MM.1S (cell line): ENCODE results near the gene KCNIP3.

Source experiments
- DNase-seq: peaks from one replicate; pipeline ENCODE4 v3.0.0-alpha.2; 2015
- H2AFZ ChIP-seq: fragments of 300-600 bp; sonication (generic); 2 replicates; pipeline ENCODE4 v1.6.0; 2016; ENCODE audit warnings: antibody characterized with exemption, low read length
- H3F3A ChIP-seq: fragments of 300-600 bp; sonication (generic); 2 replicates; pipeline ENCODE4 v1.6.1; 2016; ENCODE audit warnings: mild to moderate bottlenecking, antibody characterized with exemption, low read length, moderate library complexity, mixed read lengths; ENCODE audit not compliant: insufficient read depth
- H3K27ac ChIP-seq: fragments of 300-600 bp; sonication (generic); 2 replicates; pipeline ENCODE4 v1.5.1; 2016; ENCODE audit warnings: mild to moderate bottlenecking, low read length
- H3K27me3 ChIP-seq: fragments of 300-600 bp; sonication (generic); replicated peaks from 2 replicates; pipeline ENCODE4 v1.6.0; 2016; ENCODE audit warnings: low read length; ENCODE audit not compliant: insufficient read depth
- H3K36me3 ChIP-seq: fragments of 300-600 bp; sonication (generic); replicated peaks from 2 replicates; pipeline ENCODE4 v1.6.1; 2016; ENCODE audit warnings: mild to moderate bottlenecking, low read length, mixed read lengths; ENCODE audit not compliant: insufficient read depth
- H3K4me1 ChIP-seq: fragments of 300-600 bp; sonication (generic); 2 replicates; pipeline ENCODE4 v1.6.1; 2016; ENCODE audit warnings: low read length, mixed read lengths
- H3K4me2 ChIP-seq: fragments of 300-600 bp; sonication (generic); 2 replicates; pipeline ENCODE4 v1.6.0; 2016; ENCODE audit warnings: low read depth, low read length
- H3K4me3 ChIP-seq: fragments of 300-600 bp; sonication (generic); 2 replicates; pipeline ENCODE4 v1.5.1; 2016; ENCODE audit warnings: low read length, mixed read lengths
- H3K79me2 ChIP-seq: fragments of 300-600 bp; sonication (generic); 2 replicates; pipeline ENCODE4 v1.6.1; 2016; ENCODE audit warnings: mixed run types, low read length, mixed read lengths
- H3K9ac ChIP-seq: fragments of 300-600 bp; sonication (generic); 2 replicates; pipeline ENCODE4 v1.6.1; 2016; ENCODE audit warnings: low read length, mixed read lengths
- H3K9me2 ChIP-seq: fragments of 300-600 bp; sonication (generic); replicated peaks from 2 replicates; pipeline ENCODE4 v1.6.1; 2016; ENCODE audit warnings: mild to moderate bottlenecking, low read length, mixed read lengths; ENCODE audit not compliant: insufficient read depth
- H3K9me3 ChIP-seq: fragments of 300-600 bp; sonication (generic); replicated peaks from 2 replicates; pipeline ENCODE4 v1.6.1; 2016; ENCODE audit warnings: mild to moderate bottlenecking, low read length, mixed read lengths; ENCODE audit not compliant: insufficient read depth
- H4K20me1 ChIP-seq: fragments of 300-600 bp; sonication (generic); 2 replicates; pipeline ENCODE4 v1.6.1; 2016; ENCODE audit warnings: mild to moderate bottlenecking, low read length, moderate library complexity, mixed read lengths; ENCODE audit not compliant: insufficient read depth
- EZH2 ChIP-seq: fragments of 300-600 bp; sonication (generic); optimal IDR thresholded peaks from 2 replicates; pipeline ENCODE3; 2017; ENCODE audit warnings: low read depth, mild to moderate bottlenecking, antibody characterized with exemption, low read length, mixed read lengths
- EZH2phosphoT487 ChIP-seq: fragments of 300-600 bp; sonication (generic); IDR thresholded peaks from 2 replicates; pipeline ENCODE4 v1.6.1; 2018; ENCODE audit warnings: antibody characterized with exemption, low read length
- TF ChIP-seq, protein P1 (sequence below): fragments of 300-600 bp; sonication (generic); IDR thresholded peaks from 2 replicates; pipeline ENCODE4 v1.5.1; 2016; ENCODE audit warnings: antibody characterized with exemption, low read length, mixed read lengths

Gene KCNIP3

DNA sequence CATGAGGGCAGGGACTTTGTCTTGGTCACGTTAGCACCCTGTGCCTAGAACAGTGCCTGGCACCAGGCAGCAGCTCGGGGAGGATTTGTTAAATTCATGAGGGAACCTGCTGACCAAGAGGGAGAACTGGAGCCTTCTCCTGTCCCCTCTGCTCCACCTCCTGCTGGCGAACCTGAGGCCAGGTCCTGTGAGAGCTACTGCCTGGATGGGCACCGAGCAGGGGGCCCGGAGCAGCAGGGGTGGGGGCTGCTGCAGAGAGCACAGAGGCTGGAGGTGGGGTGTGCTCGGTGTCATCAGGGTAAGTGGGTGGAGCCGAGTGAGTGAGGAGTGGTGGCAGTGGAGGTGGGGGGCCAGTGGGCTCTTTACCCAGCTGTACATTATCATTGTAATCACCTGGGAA lies 53.2 kb downstream of the KCNIP3 start:
- no peaks in the 10 kb centered on the region for H3K9me2 ChIP-seq
- H3K9me3 ChIP-seq: no peaks in the 10 kb centered on the region
- no peaks in the 10 kb centered on the region for H3K79me2 ChIP-seq
- TF ChIP-seq, protein P1, sequence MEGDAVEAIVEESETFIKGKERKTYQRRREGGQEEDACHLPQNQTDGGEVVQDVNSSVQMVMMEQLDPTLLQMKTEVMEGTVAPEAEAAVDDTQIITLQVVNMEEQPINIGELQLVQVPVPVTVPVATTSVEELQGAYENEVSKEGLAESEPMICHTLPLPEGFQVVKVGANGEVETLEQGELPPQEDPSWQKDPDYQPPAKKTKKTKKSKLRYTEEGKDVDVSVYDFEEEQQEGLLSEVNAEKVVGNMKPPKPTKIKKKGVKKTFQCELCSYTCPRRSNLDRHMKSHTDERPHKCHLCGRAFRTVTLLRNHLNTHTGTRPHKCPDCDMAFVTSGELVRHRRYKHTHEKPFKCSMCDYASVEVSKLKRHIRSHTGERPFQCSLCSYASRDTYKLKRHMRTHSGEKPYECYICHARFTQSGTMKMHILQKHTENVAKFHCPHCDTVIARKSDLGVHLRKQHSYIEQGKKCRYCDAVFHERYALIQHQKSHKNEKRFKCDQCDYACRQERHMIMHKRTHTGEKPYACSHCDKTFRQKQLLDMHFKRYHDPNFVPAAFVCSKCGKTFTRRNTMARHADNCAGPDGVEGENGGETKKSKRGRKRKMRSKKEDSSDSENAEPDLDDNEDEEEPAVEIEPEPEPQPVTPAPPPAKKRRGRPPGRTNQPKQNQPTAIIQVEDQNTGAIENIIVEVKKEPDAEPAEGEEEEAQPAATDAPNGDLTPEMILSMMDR: no peak
- TF ChIP-seq EZH2 (no peak), EZH2phosphoT487 (no peak)
- no peaks in the 10 kb centered on the region; the same call in 1 of the 2 replicates for H3K27me3 ChIP-seq
- no peaks in the 10 kb centered on the region for H3K36me3 ChIP-seq
- no peaks in the 10 kb centered on the region for H3F3A ChIP-seq
- H3K4me3 ChIP-seq: no peak overlapping the region
- no peak overlapping the region for H3K4me2 ChIP-seq
- H2AFZ ChIP-seq: no peak overlapping the region
- no peaks in the 10 kb centered on the region for H3K4me1 ChIP-seq
- no peak for DNase-seq
- no peak overlapping the region for H3K9ac ChIP-seq
- H4K20me1 ChIP-seq: no peaks in the 10 kb centered on the region
- H3K27ac ChIP-seq: no peak overlapping the region

DNA sequence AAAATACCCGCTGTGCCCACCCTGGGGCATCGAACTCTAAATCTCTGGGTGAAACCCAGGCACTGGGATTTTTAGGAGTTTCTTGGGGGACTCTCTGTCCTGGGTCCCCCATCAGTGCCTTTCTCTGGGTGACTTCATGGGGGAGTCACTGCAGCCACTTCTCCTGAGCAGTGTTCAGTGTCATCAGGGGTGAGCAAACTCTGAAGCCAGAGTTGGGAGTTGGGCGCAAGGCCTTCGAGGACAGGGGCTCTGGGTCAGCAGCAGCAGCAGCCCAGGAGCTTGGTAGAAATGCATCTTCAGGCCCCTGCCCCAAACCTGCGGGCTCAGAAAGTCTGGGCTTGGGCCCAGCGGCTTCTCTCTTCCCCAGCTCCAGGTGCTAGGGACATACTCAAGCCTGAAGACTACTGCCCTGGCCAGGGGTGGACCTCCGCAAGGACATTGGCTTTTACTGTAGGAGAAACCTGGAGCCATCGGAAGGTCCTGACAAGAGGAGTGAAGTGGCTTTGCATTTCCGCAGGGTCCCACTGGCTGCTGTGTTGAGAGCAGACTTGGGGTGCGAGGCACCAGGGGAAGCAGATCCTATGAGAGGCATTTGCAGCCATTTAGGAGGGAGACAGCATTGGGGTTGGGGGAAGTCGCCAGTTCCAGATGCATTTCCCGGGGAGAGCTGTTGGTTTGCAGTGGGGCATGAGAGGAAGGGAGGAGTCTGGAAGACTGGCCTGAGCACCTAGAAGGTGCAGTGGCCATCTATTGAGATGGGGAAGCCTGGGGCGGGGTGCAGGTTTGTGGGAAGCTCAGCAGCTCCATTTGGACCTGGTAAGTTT lies 53.8 kb downstream of the KCNIP3 start:
- DNase-seq: no peak
- Histone ChIP-seq H2AFZ (no peak overlapping the region), H4K20me1 (no peaks in the 10 kb centered on the region), H3K27me3 (no peaks in the 10 kb centered on the region), H3F3A (no peaks in the 10 kb centered on the region), H3K79me2 (no peaks in the 10 kb centered on the region), H3K4me1 (no peaks in the 10 kb centered on the region), H3K4me3 (no peak overlapping the region), H3K36me3 (no peaks in the 10 kb centered on the region), H3K27ac (no peak overlapping the region), H3K9me3 (no peaks in the 10 kb centered on the region), H3K9me2 (no peaks in the 10 kb centered on the region), H3K9ac (no peak overlapping the region), H3K4me2 (no peak overlapping the region)
- TF ChIP-seq, protein P1: no peak
- TF ChIP-seq EZH2: no peak
- TF ChIP-seq EZH2phosphoT487: no peak

DNA sequence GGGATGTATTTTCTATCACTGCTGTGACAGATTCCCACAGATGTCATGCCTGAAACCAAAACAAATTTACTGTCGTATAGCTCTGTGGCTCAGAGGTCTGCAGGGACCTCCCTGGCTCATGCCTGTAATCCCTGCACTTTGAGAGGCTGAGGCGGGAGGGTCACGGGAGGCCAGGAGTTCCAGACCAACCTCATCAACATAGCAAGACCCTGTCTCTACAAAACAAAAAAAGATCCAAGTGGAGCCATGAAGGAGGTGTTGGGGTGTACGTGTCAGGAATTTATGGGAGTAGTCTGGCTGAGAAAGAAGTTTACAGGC lies 54.4 kb downstream of the KCNIP3 start:
- Histone ChIP-seq H3K36me3 (no peaks in the 10 kb centered on the region), H3K27me3 (no peaks in the 10 kb centered on the region), H3K9me3 (no peaks in the 10 kb centered on the region), H3F3A (no peaks in the 10 kb centered on the region), H3K27ac (no peak overlapping the region), H3K4me2 (no peak overlapping the region), H3K4me1 (no peaks in the 10 kb centered on the region), H3K9me2 (no peaks in the 10 kb centered on the region), H2AFZ (no peak overlapping the region), H4K20me1 (no peaks in the 10 kb centered on the region), H3K9ac (no peak overlapping the region), H3K4me3 (no peak overlapping the region), H3K79me2 (no peaks in the 10 kb centered on the region)
- TF ChIP-seq EZH2: no peak
- TF ChIP-seq, protein P1: no peak
- TF ChIP-seq EZH2phosphoT487: no peak
- DNase-seq: no peak
